HCT116 (cell line): Measurements from ENCODE around the gene PTPN1.

Experiments used
- EGR1 ChIP-seq: IDR thresholded peaks from 2 replicates; pipeline ENCODE4 v1.6.1; 2012; ENCODE audit warnings: low read depth
- EZH2 ChIP-seq: fragments of 200-600 bp; sonication (generic); IDR thresholded peaks from 2 replicates; pipeline ENCODE4 v1.6.1; 2017; ENCODE audit warnings: antibody characterized with exemption, mixed run types
- EZH2phosphoT487 ChIP-seq: fragments of 200-600 bp; IDR thresholded peaks from 2 replicates; pipeline ENCODE4 v1.6.1; 2018; ENCODE audit warnings: antibody characterized with exemption, borderline replicate concordance
- FOSL1 ChIP-seq: IDR thresholded peaks from 2 replicates; pipeline ENCODE4 v1.6.1; 2012; ENCODE audit warnings: low read depth
- POLR2A ChIP-seq: IDR thresholded peaks from 2 replicates; pipeline ENCODE4 v1.7.0; 2011; ENCODE audit warnings: borderline replicate concordance; ENCODE audit not compliant: insufficient read depth, insufficient read length; ENCODE audit errors: extremely low read depth
- POLR2AphosphoS5 ChIP-seq: IDR thresholded peaks from 2 replicates; pipeline ENCODE4 v1.6.1; 2011; ENCODE audit warnings: mild to moderate bottlenecking, low read depth, low read length, moderate library complexity
- SIN3A ChIP-seq: IDR thresholded peaks from 2 replicates; pipeline ENCODE4 v1.6.1; 2012; ENCODE audit warnings: low read depth
- TCF7L2 ChIP-seq: IDR thresholded peaks from 2 replicates; pipeline ENCODE4 v1.7.0; 2011; ENCODE audit warnings: borderline replicate concordance, inconsistent platforms; ENCODE audit not compliant: insufficient read depth, insufficient read length; ENCODE audit errors: extremely low read depth
- ZBTB33 ChIP-seq: IDR thresholded peaks from 2 replicates; pipeline ENCODE4 v1.6.1; 2011; ENCODE audit warnings: mild to moderate bottlenecking, low read length, moderate library complexity; ENCODE audit not compliant: insufficient replicate concordance; ENCODE audit errors: extremely low read depth
- ZNF274 ChIP-seq: fragments of 200-500 bp; sonication (Bioruptor generic); IDR thresholded peaks from 2 replicates; pipeline ENCODE4 v1.6.1; 2014; ENCODE audit warnings: mild to moderate bottlenecking, low read depth, low read length, inconsistent platforms
- TF ChIP-seq, protein P1 (sequence below), 3 experiments: fragments of 200-600 bp in 1 of 3; sonication (generic) in 1 of 3; IDR thresholded peaks in 2 of 3; conservative IDR thresholded peaks in 1 of 3; 2 replicates each; pipeline ENCODE4 v1.5.1; 2012 to 2017; ENCODE audit warnings: low read depth in 2 of 3, low read length in 2 of 3, antibody characterized with exemption in 1 of 3, borderline replicate concordance in 1 of 3, control low read depth in 1 of 3, mild to moderate bottlenecking in 1 of 3, mixed read lengths in 1 of 3, mixed run types in 1 of 3, moderate library complexity in 1 of 3; ENCODE audit not compliant: insufficient read depth in 1 of 3
- TF ChIP-seq, protein P2 (sequence below): IDR thresholded peaks from 2 replicates; pipeline ENCODE4 v1.6.1; 2012; ENCODE audit warnings: low read depth
- TF ChIP-seq, protein P3 (sequence below): IDR thresholded peaks from 2 replicates; pipeline ENCODE4 v1.6.1; 2012

DNA sequence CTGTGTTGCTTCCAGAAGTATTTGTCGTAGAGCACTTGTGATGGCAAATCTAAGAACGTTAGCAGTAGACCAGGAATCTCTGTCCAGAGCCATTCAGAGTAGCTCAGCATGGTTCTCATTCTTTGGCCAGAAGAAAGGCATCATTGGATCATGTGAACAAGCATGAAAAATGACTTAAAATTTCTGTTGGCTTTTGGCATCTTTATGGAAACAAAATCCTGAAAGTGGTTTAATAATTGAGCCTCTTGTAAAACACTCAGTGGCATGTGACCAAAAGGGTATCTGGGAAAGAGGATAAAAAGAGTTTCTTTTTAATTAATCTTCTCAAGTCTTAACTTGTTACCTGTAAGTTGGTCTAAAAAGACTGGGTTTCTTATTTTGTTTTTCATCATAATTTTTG lies 55.2 kb downstream of the PTPN1 start:
- TF ChIP-seq, protein P1, sequence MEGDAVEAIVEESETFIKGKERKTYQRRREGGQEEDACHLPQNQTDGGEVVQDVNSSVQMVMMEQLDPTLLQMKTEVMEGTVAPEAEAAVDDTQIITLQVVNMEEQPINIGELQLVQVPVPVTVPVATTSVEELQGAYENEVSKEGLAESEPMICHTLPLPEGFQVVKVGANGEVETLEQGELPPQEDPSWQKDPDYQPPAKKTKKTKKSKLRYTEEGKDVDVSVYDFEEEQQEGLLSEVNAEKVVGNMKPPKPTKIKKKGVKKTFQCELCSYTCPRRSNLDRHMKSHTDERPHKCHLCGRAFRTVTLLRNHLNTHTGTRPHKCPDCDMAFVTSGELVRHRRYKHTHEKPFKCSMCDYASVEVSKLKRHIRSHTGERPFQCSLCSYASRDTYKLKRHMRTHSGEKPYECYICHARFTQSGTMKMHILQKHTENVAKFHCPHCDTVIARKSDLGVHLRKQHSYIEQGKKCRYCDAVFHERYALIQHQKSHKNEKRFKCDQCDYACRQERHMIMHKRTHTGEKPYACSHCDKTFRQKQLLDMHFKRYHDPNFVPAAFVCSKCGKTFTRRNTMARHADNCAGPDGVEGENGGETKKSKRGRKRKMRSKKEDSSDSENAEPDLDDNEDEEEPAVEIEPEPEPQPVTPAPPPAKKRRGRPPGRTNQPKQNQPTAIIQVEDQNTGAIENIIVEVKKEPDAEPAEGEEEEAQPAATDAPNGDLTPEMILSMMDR (IDR thresholded peaks at IDR 0.05 in 2 of 3, conservative IDR thresholded peaks at IDR 0.05 in 1 of 3; ENCODE audit: borderline replicate concordance in 1 of 3, insufficient read depth in 1 of 3, low read depth in 2 of 3, low read length in 2 of 3): no peak
- TF ChIP-seq TCF7L2 (no peak), SIN3A (no peak), ZBTB33 (no peak), POLR2AphosphoS5 (no peak), POLR2A (no peak), ZNF274 (no peak), EZH2 (no peak), EGR1 (no peak), EZH2phosphoT487 (no peak), FOSL1 (no peak)
- TF ChIP-seq, protein P2, sequence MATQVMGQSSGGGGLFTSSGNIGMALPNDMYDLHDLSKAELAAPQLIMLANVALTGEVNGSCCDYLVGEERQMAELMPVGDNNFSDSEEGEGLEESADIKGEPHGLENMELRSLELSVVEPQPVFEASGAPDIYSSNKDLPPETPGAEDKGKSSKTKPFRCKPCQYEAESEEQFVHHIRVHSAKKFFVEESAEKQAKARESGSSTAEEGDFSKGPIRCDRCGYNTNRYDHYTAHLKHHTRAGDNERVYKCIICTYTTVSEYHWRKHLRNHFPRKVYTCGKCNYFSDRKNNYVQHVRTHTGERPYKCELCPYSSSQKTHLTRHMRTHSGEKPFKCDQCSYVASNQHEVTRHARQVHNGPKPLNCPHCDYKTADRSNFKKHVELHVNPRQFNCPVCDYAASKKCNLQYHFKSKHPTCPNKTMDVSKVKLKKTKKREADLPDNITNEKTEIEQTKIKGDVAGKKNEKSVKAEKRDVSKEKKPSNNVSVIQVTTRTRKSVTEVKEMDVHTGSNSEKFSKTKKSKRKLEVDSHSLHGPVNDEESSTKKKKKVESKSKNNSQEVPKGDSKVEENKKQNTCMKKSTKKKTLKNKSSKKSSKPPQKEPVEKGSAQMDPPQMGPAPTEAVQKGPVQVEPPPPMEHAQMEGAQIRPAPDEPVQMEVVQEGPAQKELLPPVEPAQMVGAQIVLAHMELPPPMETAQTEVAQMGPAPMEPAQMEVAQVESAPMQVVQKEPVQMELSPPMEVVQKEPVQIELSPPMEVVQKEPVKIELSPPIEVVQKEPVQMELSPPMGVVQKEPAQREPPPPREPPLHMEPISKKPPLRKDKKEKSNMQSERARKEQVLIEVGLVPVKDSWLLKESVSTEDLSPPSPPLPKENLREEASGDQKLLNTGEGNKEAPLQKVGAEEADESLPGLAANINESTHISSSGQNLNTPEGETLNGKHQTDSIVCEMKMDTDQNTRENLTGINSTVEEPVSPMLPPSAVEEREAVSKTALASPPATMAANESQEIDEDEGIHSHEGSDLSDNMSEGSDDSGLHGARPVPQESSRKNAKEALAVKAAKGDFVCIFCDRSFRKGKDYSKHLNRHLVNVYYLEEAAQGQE: no peak
- TF ChIP-seq, protein P3, sequence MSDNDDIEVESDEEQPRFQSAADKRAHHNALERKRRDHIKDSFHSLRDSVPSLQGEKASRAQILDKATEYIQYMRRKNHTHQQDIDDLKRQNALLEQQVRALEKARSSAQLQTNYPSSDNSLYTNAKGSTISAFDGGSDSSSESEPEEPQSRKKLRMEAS: no peak
